Bronchial epithelial cell (primary cell): Measurements from ENCODE around the gene TEX264. TPM values are rescaled to one million over a fixed set of nuclear protein-coding genes. Genes with fewer than 3 reads are reported as not detected.
"Not testable (repeated sequence)": the region's sequence is repeated elsewhere in the genome, so short reads cannot be mapped to it uniquely, and the experiment has no call there.

Experiments
- DNase-seq: peaks from one replicate; pipeline ENCODE4 v3.0.0-alpha.2; 2010; ENCODE audit warnings: low read depth
- FAIRE-seq: peaks from 2 replicates; lab custom pipeline; 2011; peaks lifted over from hg19 to GRCh38; lab: Jason Lieb, UNC
- H3K27me3 ChIP-seq: 2 replicates; pipeline ENCODE4 v1.5.1; 2011; ENCODE audit warnings: low read length; ENCODE audit not compliant: control insufficient read depth, insufficient read depth
- H3K36me3 ChIP-seq: 2 replicates; pipeline ENCODE4 v1.5.1; 2011; ENCODE audit warnings: low read length; ENCODE audit not compliant: control insufficient read depth, insufficient read depth
- H3K4me3 ChIP-seq: 2 replicates; pipeline ENCODE4 v1.5.1; 2011; ENCODE audit warnings: mild to moderate bottlenecking, low read depth, low read length, control low read depth
- total RNA-seq: library from RNA; depleted of rRNA; stranded (reverse); fragments of >200 nt; gene quantifications from 2 replicates; pipeline ENCODE4 v1.2.1, GENCODE V29; 2014
- TF ChIP-seq, protein P1 (sequence below): IDR thresholded peaks from 2 replicates; pipeline ENCODE4 v1.5.1; 2011; ENCODE audit warnings: mild to moderate bottlenecking, moderate library complexity, low read length, control low read depth, inconsistent platforms; ENCODE audit not compliant: insufficient read depth, severe bottlenecking

The TEX264 gene
- total RNA-seq, 1 donor from 2014 or later: 52.9 TPM

GRCh38 chr3:51735950-51736349, 64.9 kb downstream of the TEX264 start:
- FAIRE-seq (no peak), DNase-seq (no peak)
- no peaks in the 10 kb centered on the region for H3K27me3 ChIP-seq
- H3K36me3 ChIP-seq: no peaks in the 10 kb centered on the region
- H3K4me3 ChIP-seq: no peak overlapping the region
- TF ChIP-seq, protein P1, sequence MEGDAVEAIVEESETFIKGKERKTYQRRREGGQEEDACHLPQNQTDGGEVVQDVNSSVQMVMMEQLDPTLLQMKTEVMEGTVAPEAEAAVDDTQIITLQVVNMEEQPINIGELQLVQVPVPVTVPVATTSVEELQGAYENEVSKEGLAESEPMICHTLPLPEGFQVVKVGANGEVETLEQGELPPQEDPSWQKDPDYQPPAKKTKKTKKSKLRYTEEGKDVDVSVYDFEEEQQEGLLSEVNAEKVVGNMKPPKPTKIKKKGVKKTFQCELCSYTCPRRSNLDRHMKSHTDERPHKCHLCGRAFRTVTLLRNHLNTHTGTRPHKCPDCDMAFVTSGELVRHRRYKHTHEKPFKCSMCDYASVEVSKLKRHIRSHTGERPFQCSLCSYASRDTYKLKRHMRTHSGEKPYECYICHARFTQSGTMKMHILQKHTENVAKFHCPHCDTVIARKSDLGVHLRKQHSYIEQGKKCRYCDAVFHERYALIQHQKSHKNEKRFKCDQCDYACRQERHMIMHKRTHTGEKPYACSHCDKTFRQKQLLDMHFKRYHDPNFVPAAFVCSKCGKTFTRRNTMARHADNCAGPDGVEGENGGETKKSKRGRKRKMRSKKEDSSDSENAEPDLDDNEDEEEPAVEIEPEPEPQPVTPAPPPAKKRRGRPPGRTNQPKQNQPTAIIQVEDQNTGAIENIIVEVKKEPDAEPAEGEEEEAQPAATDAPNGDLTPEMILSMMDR: no peak

DNA sequence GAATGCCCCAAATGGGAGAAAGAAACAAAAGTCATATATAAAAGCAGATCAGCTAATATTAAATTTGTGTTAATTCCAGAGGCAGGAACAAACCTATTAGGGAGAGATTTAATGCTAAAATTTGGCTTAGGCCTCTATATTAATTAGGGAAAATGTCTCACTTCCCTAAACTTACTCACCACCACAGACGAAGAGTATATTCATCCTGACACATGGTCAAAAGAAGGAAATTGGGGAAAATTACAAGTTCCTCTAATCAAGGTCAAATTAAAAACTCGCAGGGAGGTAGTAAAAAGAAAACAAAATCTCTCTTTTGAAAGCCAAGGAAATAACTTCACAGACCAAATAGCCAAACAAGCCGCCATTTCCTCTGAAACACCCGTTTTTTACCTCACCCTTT, 68.1 kb downstream of the TEX264 start:
- no peaks in the 10 kb centered on the region for H3K27me3 ChIP-seq

DNA sequence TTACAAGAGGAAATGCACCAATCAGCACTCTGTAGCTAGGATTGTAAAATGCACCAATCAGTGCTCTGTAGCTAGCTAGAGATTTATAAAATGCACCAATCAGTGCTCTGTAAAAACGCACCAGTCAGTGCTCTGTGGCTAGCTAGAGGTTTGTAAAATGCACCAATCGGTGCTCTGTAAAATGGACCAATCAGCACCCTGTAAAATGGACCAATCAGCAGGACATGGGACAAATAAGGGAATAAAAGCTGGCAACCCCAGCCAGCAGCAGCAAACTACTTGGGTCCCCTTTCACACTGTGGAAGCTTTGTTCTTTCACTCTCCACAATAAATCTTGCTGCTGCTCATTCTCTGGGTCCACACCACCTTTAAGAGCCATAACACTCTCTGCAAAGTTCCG, 71.3 kb downstream of the TEX264 start:
- not testable (repeated sequence) for DNase-seq, H3K36me3 ChIP-seq, FAIRE-seq, H3K27me3 ChIP-seq, H3K4me3 ChIP-seq

More for the DNA sequence above, 68.1 kb downstream of the TEX264 start:
- Histone ChIP-seq H3K36me3 (no peaks in the 10 kb centered on the region), H3K4me3 (no peak overlapping the region)
- DNase-seq (no peak), FAIRE-seq (no peak)
- TF ChIP-seq, protein P1: no peak

- H3K36me3 ChIP-seq, DNase-seq, H3K4me3 ChIP-seq, H3K27me3 ChIP-seq, FAIRE-seq: not testable (repeated sequence)
These were observed 71.9 kb downstream of the TEX264 start for GRCh38 chr3:51742978-51743377.

DNA sequence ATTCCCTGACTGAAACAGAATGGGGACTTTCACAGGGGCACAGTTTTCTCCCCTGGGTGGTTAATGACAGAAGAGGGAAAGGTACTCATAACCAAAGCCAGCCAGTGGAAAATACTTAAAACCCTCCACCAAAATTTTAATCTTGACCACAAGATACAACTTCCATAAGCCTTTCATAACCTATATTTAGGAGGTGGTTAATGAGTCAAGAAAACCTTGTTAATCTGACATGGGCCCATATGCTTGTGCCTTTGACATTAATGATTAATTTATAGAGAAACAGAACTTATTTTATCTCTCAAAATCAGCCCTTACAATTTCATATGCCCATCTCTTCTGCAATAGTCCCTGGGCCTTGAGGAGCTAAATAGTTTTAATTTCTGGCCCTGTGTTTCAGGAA, 76.8 kb downstream of the TEX264 start:
- H3K27me3 ChIP-seq: no peaks in the 10 kb centered on the region
- no peak for DNase-seq
- no peaks in the 10 kb centered on the region for H3K36me3 ChIP-seq
- TF ChIP-seq, protein P1: no peak
- FAIRE-seq: no peak
- no peak overlapping the region for H3K4me3 ChIP-seq

DNA sequence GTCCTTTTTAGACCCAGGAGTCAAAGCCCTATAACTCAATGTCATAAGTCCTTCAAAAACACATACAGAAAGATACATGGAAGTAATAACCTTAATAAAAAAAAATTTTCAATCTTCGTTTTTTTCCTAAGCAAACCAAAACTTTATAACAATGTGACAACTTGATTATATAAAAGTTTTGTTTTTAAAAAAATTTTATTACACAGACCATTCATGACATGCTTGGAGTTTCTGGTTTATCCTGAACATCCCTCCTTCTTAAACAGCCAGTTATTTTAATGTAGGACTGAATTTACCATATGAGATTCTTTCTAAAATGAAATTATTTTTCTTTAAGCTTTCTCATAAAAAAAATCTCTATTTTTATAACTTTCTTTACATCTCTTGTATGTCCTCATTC, 77.3 kb downstream of the TEX264 start:
- H3K36me3 ChIP-seq: no peaks in the 10 kb centered on the region
- no peaks in the 10 kb centered on the region for H3K27me3 ChIP-seq
- no peak overlapping the region for H3K4me3 ChIP-seq
- FAIRE-seq (no peak), DNase-seq (no peak)
- TF ChIP-seq, protein P1: no peak

DNA sequence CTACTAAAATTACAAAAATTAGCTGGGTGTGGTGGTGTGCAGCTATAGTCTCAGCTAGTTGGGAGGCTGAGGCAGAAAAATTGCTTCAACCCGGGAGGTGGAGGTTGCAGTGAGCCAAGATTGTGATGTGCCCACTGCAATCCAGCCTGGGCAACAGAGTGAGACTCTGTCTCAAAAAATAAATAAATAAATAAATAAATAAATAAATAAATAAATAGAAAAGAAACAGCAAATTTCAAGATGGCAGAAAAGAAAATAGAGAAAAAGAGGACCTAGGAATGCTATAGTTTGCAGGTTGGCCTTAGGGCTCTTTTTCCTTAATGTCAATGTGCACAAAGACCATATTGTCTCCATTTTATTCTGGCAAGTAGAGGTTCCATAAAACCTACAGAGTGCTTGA, 79.8 kb downstream of the TEX264 start:
- DNase-seq (no peak), FAIRE-seq (no peak)
- no peaks in the 10 kb centered on the region for H3K27me3 ChIP-seq
- H3K36me3 ChIP-seq: no peaks in the 10 kb centered on the region
- TF ChIP-seq, protein P1: no peak
- no peak overlapping the region for H3K4me3 ChIP-seq
